Hepatocyte (in vitro differentiated cells): ENCODE data around the gene TTC38. TPM values are rescaled to one million over a fixed set of nuclear protein-coding genes. Genes with fewer than 3 reads are reported as not detected.

ENCODE experiments used
- DNase-seq: peaks from one replicate; pipeline ENCODE4 v3.0.0-alpha.2; 2016; ENCODE audit warnings: low spot score
- H2AFZ ChIP-seq: fragments of 200-600 bp; sonication (generic); 2 replicates; pipeline ENCODE4 v1.6.0; 2016; ENCODE audit warnings: antibody characterized with exemption, mild to moderate bottlenecking
- H3K27ac ChIP-seq: fragments of 200-600 bp; sonication (generic); 2 replicates; pipeline ENCODE4 v1.5.1; 2016; ENCODE audit warnings: mild to moderate bottlenecking
- H3K27me3 ChIP-seq: fragments of 200-600 bp; sonication (generic); 2 replicates; pipeline ENCODE4 v1.6.1; 2016
- H3K36me3 ChIP-seq: fragments of 200-600 bp; sonication (generic); replicated peaks from 2 replicates; pipeline ENCODE4 v1.5.1; 2016; ENCODE audit warnings: low read depth; ENCODE audit not compliant: insufficient read depth
- H3K4me1 ChIP-seq: fragments of 200-600 bp; sonication (generic); 2 replicates; pipeline ENCODE4 v1.5.1; 2016; ENCODE audit warnings: mild to moderate bottlenecking, moderate library complexity; ENCODE audit not compliant: insufficient read depth
- H3K4me2 ChIP-seq: fragments of 200-600 bp; sonication (generic); 2 replicates; pipeline ENCODE4 v1.6.0; 2016
- H3K4me3 ChIP-seq: fragments of 200-600 bp; sonication (generic); 2 replicates; pipeline ENCODE4 v1.5.1; 2016; ENCODE audit warnings: mild to moderate bottlenecking
- H3K79me2 ChIP-seq: fragments of 200-600 bp; sonication (generic); 2 replicates; pipeline ENCODE4 v1.6.0; 2017; ENCODE audit warnings: mild to moderate bottlenecking
- H3K9me2 ChIP-seq: fragments of 200-600 bp; sonication (generic); replicated peaks from 2 replicates; pipeline ENCODE4 v1.6.0; 2017; ENCODE audit warnings: mild to moderate bottlenecking; ENCODE audit not compliant: insufficient read depth
- H3K9me3 ChIP-seq: fragments of 200-600 bp; sonication (generic); 2 replicates; pipeline ENCODE4 v1.5.1; 2016; ENCODE audit warnings: low read depth, mild to moderate bottlenecking
- H4K20me1 ChIP-seq: fragments of 200-600 bp; sonication (generic); 2 replicates; pipeline ENCODE4 v1.6.0; 2016; ENCODE audit warnings: mild to moderate bottlenecking; ENCODE audit not compliant: insufficient read depth, poor library complexity, severe bottlenecking
- EZH2 ChIP-seq: fragments of 200-600 bp; sonication (generic); IDR thresholded peaks from 2 replicates; pipeline ENCODE4 v1.6.1; 2016; ENCODE audit warnings: antibody characterized with exemption, mild to moderate bottlenecking, borderline replicate concordance
- EZH2phosphoT487 ChIP-seq: fragments of 200-600 bp; sonication (generic); IDR thresholded peaks from one replicate; pipeline ENCODE4 v1.6.1; 2018; ENCODE audit warnings: antibody characterized with exemption, mild to moderate bottlenecking, low read depth, moderate library complexity; ENCODE audit not compliant: unreplicated experiment, severe bottlenecking
- WGBS: methylation state at CpG from one replicate; pipeline ENCODE4 v1.1.6; 2016; ENCODE audit warnings: low lambda C conversion rate; ENCODE audit errors: missing lambda C conversion rate; 5-methylcytosine and 5-hydroxymethylcytosine counted together
- polyA plus RNA-seq: library from polyadenylated mRNA; unstranded; fragments of >200 nt; fragmentation: Nextera tagmentation; extraction: Ambion mirVana; gene quantifications from 2 replicates; pipeline ENCODE4 v1.2.1, GENCODE V29; 2016
- total RNA-seq: library from RNA; depleted of rRNA; stranded (reverse); fragments of >200 nt; gene quantifications from 2 replicates; pipeline ENCODE4 v1.2.3, GENCODE V29; 2014
- TF ChIP-seq, protein P1 (sequence below): fragments of 200-600 bp; sonication (generic); IDR thresholded peaks from 2 replicates; pipeline ENCODE4 v1.5.1; 2016; ENCODE audit warnings: antibody characterized with exemption, mild to moderate bottlenecking; ENCODE audit not compliant: poor library complexity

Gene TTC38
- total and polyA plus RNA-seq, 2 experiments from 2014 or later: 48.3 to 85.8 TPM

DNA sequence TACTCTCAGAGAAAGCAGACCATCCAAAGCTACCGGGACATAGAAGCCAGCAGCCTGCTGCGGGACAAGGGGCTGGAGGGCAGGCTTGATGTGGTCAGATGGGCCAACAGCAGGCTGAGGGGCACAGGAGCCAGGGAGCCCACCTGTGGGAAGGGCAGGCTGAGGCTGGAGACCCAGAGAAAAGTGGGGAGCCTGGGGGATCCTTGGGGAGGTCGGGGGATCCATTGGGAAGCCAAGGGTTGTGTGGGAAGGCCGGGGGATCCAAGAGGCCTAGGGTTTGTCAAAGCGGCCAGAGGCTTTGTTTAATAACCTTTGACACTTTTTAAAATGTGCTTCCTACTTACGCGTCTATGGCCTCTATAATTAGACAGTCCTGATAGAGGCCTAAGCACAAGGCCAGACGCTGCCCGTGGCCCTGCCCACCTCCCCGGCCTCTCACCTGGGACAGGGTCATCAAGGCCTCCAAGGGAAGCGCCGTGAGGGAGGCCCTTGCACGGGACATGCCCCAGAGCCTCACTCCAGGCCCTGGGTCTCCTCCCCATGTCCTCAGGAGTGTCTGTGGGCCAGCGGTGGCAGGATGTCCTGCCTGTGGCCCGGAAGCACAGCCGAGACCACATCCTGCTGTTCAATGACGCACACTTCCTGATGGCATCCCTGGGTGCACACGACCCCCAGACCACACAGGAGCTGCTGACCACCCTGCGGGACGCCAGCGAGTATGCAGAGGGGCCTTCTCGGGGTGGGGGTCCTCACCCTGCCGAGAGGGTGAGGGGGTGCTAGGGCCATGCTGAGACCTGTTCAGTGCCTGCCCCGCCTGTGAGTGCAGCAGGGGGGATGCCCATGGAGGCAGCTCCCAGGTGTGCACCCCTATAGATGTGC is 20.3 kb downstream of the TTC38 start:
- Histone ChIP-seq H3K27me3 (no peaks in the 10 kb centered on the region), H3K9me3 (no peaks in the 10 kb centered on the region), H4K20me1 (no peaks in the 10 kb centered on the region), H3K27ac (no peak overlapping the region), H3K4me2 (no peak overlapping the region), H3K79me2 (no peaks in the 10 kb centered on the region), H3K4me3 (no peak overlapping the region), H3K36me3 (no peaks in the 10 kb centered on the region), H2AFZ (no peak overlapping the region), H3K9me2 (no peaks in the 10 kb centered on the region), H3K4me1 (no peaks in the 10 kb centered on the region)
- DNase-seq: no peak
- TF ChIP-seq EZH2: no peak
- TF ChIP-seq EZH2phosphoT487: no peak
- TF ChIP-seq, protein P1, sequence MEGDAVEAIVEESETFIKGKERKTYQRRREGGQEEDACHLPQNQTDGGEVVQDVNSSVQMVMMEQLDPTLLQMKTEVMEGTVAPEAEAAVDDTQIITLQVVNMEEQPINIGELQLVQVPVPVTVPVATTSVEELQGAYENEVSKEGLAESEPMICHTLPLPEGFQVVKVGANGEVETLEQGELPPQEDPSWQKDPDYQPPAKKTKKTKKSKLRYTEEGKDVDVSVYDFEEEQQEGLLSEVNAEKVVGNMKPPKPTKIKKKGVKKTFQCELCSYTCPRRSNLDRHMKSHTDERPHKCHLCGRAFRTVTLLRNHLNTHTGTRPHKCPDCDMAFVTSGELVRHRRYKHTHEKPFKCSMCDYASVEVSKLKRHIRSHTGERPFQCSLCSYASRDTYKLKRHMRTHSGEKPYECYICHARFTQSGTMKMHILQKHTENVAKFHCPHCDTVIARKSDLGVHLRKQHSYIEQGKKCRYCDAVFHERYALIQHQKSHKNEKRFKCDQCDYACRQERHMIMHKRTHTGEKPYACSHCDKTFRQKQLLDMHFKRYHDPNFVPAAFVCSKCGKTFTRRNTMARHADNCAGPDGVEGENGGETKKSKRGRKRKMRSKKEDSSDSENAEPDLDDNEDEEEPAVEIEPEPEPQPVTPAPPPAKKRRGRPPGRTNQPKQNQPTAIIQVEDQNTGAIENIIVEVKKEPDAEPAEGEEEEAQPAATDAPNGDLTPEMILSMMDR: no peak
- WGBS: 92% methylated on average over 24 of the region's 24 CpGs

DNA sequence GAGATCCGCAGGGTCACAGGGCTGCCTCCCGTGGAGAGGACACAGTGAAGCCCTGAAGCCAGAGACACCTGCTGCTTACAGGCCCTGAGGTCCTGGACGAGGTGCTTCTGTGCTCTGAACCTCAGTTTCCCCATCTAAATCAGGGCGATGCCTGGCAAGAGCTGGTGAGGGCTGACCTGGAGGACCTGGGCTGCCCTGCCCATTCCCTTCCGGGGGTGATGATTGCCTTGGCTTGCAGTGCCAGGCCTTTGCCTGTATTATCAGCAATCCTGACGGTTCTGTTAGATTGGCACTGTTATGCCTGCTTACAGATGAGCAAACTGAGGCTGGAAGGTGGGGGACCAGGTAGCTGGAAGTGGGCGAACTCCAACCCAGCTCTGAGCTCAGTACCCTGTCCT is 21.0 kb downstream of the TTC38 start:
- H3K4me1 ChIP-seq: no peaks in the 10 kb centered on the region
- H3K36me3 ChIP-seq: no peaks in the 10 kb centered on the region
- 96% methylated on average over 7 of the region's 7 CpGs for WGBS
- no peaks in the 10 kb centered on the region for H3K9me3 ChIP-seq
- no peak overlapping the region for H3K27ac ChIP-seq
- H2AFZ ChIP-seq: no peak overlapping the region
- TF ChIP-seq EZH2 (no peak), EZH2phosphoT487 (no peak)
- TF ChIP-seq, protein P1: no peak
- H3K79me2 ChIP-seq: no peaks in the 10 kb centered on the region
- no peak overlapping the region for H3K4me2 ChIP-seq
- DNase-seq: no peak
- H4K20me1 ChIP-seq: no peaks in the 10 kb centered on the region
- no peak overlapping the region for H3K4me3 ChIP-seq
- H3K27me3 ChIP-seq: no peaks in the 10 kb centered on the region
- no peaks in the 10 kb centered on the region for H3K9me2 ChIP-seq

DNA sequence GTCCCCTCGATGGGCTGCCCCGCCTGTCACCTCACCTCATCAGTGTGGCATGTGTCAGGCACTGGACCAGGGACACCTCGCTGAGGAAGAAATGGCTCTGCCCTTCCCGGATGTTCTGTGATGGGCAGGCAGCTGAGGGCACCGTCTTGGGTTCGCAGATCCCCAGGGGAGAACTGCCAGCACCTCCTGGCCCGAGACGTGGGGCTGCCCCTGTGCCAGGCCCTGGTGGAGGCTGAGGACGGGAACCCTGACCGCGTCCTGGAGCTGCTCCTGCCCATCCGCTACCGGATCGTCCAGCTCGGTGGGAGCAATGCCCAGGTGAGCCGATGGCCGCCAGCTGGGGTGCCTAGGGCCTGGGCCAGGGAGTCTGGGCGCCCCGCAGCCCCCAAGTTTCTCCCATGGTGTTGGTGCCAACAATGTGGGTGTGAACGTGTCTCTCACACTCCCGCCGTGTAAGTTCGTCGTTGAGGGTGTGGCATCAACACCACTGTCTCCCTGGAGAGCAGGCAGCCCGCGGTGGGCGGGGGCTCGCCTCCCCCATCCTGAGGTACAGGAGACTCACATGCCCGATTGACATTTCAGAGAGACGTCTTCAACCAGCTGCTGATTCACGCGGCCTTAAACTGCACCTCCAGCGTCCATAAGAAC is 21.6 kb downstream of the TTC38 start:
- Histone ChIP-seq H3K4me1 (no peaks in the 10 kb centered on the region), H3K4me3 (no peak overlapping the region), H3K27ac (no peak overlapping the region), H3K36me3 (no peaks in the 10 kb centered on the region), H3K9me2 (no peaks in the 10 kb centered on the region), H3K9me3 (no peaks in the 10 kb centered on the region), H3K79me2 (no peaks in the 10 kb centered on the region), H3K27me3 (no peaks in the 10 kb centered on the region), H4K20me1 (no peaks in the 10 kb centered on the region), H2AFZ (no peak overlapping the region), H3K4me2 (no peak overlapping the region)
- no peak for DNase-seq
- TF ChIP-seq EZH2 (no peak), EZH2phosphoT487 (no peak)
- TF ChIP-seq, protein P1: no peak
- 96% methylated on average over 32 of the region's 33 CpGs for WGBS
